ENCODE data around the gene RASSF5.

DNA sequence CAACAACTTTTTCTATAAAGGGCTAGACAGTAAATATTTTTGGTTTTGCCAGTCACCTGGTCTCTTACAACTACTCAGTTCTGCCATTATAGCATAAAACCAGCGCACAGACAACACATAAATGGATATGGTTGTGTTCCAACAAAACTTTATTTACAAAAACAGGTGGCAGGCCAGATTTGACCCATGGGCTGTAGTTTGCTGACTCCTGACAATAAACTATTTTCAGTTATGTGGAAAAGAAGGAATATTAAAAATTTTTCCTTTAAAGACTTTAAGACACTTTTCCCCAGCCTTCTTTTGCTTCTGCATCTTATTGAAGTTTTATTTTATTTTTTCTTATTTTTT, 89.0 kb downstream of the RASSF5 start:
- no peak for TF ChIP-seq EZH2 (IDR thresholded peaks at IDR 0.05; ENCODE audit: borderline replicate concordance, low read depth, low read length, severe bottlenecking)
- TF ChIP-seq, protein P1, sequence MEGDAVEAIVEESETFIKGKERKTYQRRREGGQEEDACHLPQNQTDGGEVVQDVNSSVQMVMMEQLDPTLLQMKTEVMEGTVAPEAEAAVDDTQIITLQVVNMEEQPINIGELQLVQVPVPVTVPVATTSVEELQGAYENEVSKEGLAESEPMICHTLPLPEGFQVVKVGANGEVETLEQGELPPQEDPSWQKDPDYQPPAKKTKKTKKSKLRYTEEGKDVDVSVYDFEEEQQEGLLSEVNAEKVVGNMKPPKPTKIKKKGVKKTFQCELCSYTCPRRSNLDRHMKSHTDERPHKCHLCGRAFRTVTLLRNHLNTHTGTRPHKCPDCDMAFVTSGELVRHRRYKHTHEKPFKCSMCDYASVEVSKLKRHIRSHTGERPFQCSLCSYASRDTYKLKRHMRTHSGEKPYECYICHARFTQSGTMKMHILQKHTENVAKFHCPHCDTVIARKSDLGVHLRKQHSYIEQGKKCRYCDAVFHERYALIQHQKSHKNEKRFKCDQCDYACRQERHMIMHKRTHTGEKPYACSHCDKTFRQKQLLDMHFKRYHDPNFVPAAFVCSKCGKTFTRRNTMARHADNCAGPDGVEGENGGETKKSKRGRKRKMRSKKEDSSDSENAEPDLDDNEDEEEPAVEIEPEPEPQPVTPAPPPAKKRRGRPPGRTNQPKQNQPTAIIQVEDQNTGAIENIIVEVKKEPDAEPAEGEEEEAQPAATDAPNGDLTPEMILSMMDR (IDR thresholded peaks at IDR 0.05; ENCODE audit: borderline replicate concordance, extremely low read depth, low read length, poor library complexity, severe bottlenecking), result no peak

All from DND-41 (cell line).